Measurements from ENCODE around the gene FKBP1A.
"Not testable (repeated sequence)": the region's sequence is repeated elsewhere in the genome, so short reads cannot be mapped to it uniquely, and the experiment has no call there.

Gene FKBP1A

DNA sequence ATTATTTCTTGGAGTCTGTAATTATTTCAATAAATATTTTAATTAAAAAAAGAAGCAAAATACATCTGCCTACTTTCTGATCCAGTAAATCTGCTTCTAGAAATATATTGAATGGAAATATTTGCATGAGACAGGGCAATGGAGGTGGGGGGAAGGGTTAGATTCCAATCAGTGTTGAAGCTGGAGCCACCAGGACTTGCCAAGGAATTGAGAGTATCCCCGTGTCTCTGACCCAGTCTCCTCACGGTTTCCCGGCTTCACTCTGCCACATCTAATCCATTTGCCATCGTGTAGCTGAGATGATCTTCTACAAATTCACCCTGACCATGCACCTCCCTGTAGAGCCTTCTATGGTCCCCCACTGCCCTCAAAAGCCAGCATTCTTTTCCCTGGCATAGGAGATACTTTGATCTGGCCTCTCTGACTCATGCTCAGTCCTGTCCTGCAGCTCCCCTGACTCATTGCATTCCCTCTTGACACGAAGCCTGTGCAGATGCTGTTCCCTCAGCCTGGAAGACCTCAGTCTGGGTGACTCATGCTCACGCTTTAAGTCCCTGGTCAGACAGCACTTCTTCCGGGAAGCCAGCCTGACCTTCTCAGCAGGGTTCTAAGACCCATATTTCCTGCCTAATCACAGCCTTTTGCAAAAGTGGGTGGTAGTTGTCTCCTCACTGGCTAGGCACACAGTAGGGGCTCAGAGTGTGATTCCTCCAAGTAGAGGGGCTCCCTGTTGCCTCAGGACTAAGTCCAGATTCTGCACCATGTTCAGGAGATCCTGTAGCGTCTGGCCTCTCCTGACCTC, 23.0 kb upstream of the FKBP1A start:
- DNase-seq: no peak

DNA sequence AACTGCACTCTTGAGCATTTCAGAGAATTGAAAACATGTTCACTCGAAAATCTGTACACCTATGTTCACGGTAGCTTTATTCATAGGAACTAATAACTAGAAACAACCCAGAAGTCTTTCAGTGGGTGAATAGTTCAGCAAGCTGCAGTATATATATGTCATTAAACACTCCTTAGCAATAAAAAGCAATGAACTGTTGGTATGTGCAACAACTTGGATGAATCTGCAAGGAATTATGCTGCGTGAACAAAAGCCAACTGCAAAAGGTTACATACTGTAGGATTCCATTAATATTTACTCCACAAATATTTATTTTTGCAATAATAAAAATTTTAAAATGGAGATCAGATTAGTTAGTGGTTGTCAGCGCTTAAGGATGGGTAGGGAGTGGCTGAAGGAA, 22.1 kb upstream of the FKBP1A start:
- no peak for DNase-seq

DNA sequence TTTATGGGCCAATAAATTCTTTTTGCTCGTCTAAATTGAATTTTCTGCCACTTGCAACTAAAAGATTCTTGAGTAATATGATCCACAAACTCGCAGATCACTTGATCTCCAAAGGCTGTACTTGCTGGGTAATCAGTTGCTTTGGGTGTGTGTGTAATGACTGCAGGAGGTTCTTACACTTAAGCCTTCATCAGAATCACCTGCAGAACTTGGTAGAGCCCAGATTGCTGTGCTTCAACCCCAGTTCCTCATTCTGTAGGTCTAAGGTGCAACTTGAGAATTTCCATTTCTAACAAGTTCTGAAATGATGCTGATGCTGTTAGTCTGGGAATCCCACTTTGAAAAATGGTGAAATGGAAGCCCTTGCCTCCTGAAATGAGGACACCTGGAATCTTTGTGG, 12.9 kb upstream of the FKBP1A start:
- no peak for DNase-seq

DNA sequence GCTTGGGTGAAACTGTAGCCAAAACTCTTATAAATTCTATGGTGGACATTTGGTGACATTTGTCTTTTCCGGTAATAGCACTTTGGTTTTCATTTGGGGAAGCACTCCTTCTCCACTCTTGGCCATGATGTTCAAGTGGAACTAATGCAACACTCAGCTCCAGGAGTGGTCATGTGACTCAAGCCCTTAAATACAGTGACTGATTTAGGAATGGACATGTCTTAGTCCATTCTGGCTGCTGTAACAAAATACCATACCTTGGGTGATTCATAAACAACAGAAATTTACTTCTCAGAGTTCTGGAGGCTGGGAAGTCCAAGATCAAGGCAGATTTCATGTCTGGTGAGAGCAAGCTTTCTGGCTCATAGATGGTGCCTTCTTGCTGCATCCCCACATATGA, 10.8 kb upstream of the FKBP1A start:
- no peak for DNase-seq

DNA sequence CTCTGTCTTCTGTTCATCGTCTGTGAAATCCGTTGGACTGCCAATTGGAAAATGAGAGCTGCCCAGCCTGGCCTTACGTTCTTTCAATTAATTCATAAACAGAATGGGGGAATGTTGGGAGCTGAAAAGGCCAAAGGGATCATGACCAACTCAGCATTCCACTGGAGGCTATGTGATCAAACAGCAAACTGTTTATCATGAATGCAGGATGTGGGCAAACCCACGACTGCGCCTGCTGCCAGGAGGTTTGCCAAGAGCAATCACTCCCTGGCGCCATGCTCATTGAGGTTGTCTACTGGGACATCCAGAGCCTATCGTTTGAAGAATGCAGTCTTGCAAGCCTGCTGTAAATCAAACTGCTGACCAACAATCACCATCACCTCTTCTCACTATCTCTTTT, 9.3 kb upstream of the FKBP1A start:
- DNase-seq: no peak

DNA sequence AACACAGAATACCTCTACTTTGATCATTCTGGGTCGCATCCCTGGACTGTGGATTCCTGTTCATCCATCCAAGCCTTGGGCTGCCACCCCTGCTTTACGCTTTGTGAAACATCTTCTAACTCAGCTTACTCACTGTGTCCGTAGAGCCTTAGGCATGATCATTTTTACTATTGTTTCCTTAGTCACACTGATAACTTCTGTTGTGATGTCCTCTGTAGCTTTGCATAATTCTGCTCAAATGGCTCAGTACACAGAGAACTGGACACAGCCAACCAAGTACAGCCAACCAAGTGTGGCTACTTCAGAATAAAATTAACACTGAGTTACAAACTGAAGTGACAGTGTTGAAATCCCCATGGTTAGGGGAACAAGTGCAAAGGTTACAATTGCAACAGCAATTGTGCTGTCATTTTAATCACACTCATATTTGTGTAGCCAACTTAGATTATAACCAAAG, 8.6 kb upstream of the FKBP1A start:
- no peak for DNase-seq

DNA sequence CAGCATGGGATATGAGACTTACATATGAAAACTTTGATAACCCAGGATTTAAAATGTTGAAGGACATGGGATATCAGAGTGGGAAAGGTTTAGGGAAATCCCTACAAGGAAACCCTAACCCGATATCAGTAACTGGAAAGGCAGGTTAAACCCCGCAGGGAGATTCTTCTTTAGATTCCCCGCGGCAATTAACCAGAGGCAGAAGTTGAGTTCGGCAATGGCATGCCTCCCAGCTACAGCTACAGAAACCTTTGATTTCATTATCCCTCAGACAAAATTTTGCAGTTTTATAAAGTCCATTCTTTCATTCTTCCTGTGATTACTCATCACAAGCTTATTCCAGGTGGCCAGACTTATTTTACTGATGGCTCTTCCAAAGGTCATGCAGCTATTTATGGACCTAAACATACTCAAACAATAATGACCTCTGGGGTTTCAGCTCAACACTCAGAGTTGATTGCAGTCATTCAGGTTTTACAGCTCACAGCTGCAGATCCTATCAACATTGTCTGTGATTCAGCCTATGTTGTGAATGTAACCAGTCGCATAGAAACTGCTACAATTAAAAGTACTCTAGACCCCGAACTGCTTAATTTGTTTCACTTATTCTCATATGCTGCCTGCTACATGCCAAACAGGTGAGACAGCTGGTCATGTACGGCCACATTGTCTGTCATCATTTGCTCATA, 7.0 kb upstream of the FKBP1A start:
- DNase-seq: not testable (repeated sequence)

DNA sequence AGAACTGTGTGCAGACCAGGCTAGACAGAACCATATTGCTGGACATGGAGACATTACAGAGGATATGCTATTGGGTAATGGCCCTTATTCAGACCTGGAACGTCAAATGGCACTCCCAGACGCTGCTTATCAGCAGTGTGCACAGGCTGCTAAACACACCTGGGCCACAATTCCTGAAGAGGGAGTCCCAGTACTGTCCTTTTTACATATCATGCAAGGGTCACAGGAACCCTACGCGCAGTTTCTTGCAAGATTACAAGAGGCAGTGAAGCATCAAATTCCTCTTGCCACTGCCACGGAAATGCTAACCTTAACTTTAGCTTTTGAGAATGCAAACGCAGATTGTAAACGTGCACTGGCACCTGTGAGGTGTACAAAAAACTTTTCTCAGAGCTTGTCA, 5.3 kb upstream of the FKBP1A start:
- DNase-seq: not testable (repeated sequence)

DNA sequence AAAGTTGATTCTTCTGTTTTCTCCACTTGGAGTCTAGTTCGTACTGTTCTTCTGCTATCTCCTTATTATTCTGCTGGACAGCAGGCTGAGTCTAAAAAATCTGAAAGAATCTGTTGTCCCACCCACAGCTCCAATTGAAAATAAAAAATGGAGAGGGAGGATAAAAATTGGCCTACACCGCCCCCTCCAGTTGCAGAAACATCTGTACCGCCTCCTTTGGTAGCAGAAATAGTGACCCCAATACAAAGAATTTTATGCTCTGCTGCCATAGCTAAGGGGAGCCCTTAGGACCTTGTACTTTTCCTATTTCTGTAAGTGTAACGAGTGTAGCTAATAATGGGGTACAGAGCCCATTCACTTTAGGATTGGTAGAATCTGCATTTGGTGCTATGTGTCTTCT, 4.9 kb upstream of the FKBP1A start:
- DNase-seq: no peak

DNA sequence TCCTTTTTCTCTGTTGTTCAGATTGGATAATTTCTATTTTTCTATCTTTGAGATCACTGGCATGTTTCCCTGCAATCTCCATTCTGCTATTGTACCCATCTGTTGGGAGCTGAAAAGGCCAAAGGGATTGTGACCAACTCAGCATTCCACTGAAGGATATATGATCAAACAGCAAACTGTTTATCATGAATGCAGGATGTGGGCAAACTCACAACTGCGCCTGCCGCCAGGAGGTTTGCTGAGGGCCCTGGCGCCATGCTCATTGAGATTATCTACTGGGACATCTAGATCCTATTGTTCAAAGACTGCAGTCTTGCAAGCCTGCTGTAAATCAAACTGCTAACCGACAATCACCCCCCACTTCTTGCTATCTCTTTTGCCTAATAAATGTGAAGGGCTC, 3.8 kb upstream of the FKBP1A start:
- no peak for DNase-seq

DNA sequence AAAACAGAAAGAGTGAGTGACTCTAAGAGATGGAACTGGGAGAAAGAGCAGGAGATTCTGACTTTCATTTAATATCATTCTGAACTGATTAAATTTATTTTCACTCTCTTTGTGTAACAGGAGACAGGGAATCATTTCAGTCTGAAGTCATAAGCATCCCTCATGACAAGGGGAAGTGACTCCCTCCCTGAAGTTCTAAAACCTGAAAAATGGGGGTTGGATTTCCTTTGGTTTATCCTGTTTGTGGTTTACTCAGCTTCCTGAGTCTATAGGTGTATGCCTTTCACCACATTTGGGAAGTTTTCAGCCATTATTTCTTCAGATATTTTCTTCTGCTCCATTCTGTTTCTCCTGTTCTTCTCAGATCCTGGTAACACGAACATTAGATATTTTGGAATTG, 3.4 kb upstream of the FKBP1A start:
- no peak for DNase-seq

DNA sequence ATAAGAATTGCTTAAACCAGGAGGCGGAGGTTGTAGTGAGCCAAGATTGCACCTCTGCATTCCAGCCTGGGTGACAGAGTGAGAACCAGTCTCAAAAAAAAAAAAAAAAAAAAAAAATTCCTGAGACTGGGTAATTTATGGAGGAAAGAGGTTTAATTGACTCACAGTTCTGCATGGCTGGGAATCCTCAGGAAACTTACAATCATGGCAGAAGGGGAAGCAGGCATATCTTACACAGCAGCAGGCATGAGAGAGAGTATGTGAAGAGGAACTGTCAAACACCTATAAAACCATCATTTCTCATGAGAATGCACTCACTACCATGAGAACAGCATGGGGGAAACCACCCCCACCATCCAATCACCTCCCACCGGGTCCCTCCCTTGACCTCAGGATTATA, 1.8 kb upstream of the FKBP1A start:
- DNase-seq: no peak

DNA sequence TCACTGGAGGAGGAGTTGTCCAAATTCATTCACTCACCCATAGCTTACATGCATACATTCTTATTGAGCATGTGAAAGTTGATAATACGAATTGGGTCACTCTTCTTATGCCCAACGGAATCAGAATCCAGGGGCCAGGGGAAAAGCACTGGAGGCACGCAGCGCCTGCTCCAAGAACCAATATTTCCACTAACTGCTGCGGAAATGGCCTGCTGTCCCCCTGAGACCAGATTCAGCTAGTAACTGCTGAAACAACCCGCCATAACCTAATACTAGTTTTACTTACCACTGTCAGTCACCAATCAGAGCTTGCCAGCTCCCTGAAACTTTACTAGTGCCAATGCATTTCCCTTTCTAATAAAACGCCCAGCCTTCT, 641 bp upstream of the FKBP1A start:
- DNase-seq: no peak

DNA sequence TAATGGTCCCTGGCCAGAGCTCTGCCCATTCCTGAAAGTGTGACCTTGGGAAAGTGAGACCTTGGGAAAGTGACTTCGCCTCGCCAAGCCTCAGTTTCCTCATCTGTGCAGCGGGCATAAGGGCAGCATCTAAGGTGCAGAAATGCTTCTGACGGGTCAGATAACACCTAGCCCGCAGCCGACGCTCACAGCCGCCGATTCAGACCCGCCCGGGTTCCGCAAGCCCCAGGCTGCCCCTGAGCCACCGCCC, 486 bp downstream of the FKBP1A start:
- DNase-seq: no peak

DNA sequence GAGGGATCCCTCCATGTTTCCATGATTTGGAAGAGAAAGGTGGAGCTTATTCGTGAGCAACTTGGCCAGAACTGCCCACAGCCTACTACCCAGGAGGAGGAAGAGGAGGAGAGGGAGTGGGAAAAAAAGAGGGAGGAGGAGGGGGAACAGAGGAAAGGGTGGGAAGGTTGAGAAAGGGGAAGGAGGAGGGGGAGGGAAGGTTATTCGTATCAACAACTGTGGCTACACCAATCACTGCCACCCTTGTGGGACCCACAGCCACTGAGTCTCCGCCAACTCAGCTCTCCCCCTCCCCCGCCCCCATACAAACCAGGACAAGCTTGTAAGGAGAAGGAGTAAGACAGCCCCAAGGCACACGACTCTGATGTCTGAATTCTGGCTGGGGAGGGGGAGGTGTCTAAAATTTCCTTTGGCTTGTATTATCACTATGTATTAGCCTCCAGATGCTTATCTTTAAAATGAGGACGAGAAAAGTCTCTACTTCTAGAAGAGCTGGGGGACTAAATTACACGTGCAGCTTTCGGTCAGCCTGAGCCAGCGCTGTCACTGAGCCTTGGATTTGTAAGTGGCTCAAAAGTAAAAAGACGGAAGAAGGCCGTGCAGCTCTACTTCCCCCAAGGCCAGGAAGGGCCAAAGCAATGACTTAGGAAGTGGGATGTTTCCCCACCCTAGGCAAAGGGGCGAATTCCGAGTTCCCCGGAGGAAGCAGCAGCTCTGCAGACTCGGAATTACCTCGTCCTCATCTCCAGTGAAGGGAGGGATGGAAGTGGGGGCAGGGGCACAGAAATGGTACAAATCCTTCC, 1.0 kb downstream of the FKBP1A start:
- no peak for DNase-seq

DNA sequence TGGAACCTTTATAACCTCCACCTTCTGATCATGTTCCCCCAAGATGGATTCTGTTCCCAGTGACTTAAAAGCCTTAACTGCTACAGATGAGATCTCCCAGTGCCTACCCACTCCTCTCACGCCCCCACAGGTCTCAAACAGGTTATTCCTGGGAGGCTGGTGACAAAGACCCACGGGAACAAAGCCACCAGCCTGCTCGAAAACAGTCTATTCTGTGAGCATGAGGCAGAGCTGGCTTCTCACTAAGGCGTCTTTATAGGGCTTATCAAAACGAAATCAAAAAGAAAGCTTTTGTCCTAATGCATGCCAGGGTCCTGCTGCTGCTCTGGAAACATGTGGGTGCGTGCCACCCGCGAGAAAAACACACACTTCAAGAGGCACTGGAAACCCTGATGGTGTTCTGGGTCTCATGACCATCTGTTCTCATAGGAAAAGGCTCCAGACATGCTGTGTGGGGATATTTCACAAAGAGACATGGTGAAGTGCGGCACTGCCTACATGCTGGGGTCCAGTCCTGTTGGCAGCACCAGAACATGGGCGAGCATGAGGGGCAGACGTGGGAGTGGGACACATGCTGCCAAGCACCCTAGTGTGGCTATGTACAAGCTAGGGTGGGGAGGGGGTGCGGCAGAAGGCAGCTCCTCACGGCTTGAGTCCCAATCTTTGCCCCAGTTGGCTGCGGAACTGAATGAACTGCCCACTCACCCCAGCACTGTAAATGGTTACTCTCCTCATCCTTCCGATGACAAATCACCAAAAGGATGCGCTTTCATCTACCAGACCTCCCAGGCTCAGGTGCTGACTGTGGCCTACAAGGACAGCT, 2.1 kb downstream of the FKBP1A start:
- DNase-seq: no peak

DNA sequence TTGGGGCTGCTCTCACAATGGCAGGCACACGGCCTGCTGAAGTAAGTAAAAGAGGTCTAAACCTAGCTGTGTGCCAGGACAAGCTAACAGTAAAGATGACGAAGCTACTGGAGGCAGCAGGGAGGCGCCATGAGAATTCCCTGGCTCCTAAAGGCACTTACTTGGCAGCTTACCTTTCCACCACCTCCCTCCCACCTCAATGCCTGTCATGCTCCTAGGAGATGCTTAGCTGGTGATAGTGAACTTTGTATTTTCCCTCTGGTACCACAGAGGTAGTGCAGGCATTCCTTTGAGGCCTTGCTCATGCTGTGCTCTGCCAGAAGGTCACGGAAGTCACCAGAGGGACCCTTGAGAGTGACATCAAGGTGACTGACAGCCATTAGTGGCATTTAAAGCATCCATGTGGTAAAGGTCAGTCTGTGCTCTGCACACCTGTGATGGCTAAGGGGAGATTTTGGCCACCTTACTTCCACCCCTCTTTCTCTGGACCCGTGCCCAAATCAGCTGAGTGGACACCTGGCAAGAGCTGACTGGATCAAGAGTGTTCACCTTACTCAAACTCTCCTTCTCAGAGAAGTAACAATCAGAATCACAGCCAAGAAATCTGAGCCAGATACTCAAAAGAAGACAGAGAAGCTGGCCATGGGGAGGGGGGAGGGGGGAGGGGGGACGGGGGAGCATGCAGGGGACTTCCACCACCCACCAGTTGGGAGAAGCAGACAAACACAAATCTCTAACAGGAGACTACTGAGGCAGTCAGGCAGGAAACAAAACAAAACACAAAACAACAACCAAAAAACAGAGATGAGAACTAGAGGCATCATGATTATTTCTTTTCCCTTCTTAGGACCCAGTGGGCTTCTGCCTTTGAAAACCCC, 2.9 kb downstream of the FKBP1A start:
- DNase-seq: no peak

DNA sequence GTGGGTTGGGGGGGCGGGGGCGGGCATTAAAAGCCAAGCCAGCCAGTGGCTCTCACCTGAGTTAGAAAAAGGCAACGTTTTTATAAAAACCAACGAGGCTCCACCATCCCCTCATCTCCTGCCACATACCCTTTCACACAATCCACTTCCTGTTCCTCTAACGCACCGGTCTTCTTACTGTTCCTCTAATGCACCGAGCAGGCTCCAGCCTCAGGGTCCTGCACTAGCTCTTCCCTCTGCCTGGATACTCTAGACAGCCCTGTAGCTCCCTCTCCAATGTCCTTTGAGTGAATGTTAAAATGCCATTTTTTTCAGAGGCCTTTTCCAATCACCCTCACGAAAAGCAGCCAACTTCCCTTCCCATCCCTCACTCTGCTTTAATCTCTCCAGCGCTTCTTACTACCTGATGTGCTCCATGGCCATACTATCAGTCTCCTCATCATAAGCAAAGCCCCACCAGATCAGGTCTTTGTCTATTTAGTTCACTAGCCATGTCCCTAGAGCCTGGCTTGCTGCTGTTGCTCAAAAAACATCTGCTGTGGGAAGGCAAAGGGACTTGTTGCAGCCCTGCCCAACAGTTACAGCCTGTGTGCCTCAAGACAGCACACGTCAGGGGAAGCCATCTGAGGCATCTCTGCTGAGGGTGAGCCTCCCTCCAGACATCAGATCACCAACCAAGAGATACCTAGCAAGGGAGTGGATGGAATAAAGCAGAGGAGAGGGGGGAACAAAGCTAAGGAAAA, 3.9 kb downstream of the FKBP1A start:
- DNase-seq: no peak

DNA sequence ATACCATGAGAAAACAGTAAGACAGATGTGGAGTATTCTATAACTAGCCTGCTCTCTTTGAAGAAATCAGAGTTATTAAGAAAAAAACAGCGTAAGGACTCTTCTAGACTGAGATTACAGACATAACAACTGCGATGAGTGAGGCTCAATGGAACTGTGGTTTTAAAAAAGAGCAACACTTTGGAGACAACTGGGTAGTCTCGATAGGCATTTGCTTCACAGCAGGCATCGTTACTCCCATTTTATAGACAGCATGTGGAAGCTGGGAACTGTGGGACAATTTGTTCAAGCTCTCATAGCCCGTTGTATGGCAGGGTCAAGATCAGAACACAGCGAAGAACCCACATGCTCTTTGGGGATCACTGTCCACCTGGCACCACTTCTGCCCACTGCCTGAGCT, 4.6 kb downstream of the FKBP1A start:
- no peak for DNase-seq

DNA sequence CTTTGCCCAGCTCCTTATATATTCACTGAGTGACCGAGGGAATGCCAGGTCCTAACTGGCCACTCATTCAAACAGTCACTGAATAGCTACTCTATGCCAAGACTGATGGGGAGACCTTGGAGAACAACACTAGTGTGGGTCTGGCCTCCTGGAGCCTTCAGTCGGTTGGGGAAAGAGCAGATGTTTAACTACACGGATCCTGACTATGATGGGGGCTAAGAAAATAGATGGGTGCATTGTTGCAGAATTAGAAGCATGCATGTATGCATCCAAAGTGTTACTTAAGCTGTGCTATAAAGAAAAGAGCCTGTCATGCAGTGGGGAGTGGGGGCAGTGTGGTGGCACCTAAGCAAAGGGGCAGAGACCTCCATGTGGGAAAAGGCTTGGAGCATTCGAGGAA, 6.5 kb downstream of the FKBP1A start:
- no peak for DNase-seq

DNA sequence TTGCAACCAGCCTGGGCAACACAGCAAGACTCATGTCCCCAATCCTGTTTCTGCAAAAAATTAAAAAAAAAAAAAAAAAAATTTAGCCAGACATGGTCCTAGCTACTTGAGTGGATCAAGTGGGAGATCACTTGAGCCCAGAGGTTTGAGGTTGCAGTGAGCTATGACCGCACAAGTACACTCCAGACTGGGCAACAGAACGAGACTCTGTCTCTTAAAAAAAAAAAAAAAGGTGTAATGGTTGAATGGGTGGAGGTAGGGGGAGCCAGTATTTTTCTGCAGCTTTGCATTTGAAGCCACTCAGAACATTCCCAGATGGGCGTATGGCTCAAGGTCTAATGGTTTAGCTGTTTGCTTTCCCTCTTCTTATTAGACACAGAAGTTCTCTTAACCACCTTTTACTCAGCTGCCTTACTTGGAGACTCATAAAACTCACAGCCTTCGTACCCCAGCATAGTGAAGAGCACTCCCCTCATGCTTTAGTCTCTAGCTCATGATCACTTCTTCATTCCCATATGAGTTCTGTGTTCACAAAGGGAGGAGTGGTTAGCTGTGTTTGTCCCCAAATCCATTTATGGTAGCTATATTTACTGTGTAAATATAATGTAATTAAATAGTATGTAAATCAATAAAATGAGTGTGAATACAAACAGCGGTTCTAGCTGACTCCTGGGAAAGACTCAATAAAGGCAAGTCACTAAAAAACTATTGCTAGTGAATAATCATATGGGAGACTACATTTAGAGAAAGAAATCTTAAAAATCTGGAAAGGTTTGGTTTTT, 9.0 kb downstream of the FKBP1A start:
- DNase-seq: peak; percentile 57

Data from NCI-H1436 treated with DMSO at 0.1 percent for 48 hours (cell line).